Neural progenitor cell (in vitro differentiated cells): Measurements from ENCODE around the gene RBFOX2.

ENCODE experiments used
- CTCF ChIP-seq: fragments of 200-600 bp; sonication (generic); IDR thresholded peaks from 2 replicates; pipeline ENCODE4 v1.5.1; 2017; ENCODE audit warnings: antibody characterized with exemption, mild to moderate bottlenecking
- EZH2 ChIP-seq: fragments of 200-600 bp; sonication (generic); IDR thresholded peaks from 2 replicates; pipeline ENCODE4 v1.6.1; 2017; ENCODE audit warnings: antibody characterized with exemption, mild to moderate bottlenecking, moderate library complexity
- EZH2phosphoT487 ChIP-seq: fragments of 200-600 bp; sonication (generic); IDR thresholded peaks from 2 replicates; pipeline ENCODE4 v1.6.1; 2017; ENCODE audit warnings: antibody characterized with exemption

- TF ChIP-seq EZH2phosphoT487 (no peak), CTCF (no peak), EZH2 (no peak)
Observed at GRCh38 chr22:36075724-36076123, 47.1 kb upstream of the RBFOX2 start.
